GM10248 (cell line): ENCODE measurements around the gene GLYAT.

Experiments used
- CTCF ChIA-PET: fragments of 300-600 bp; sonication (Branson Sonifier 250); formaldehyde crosslinking; extraction: SDS; loops from one replicate; lab custom pipeline; 2021; ENCODE audit warnings: antibody characterized with exemption; lab: Yijun Ruan, JAX
- POLR2A ChIA-PET: fragments of 350-650 bp; sonication (Branson Sonifier 250); formaldehyde crosslinking; extraction: SDS; loops from one replicate; lab custom pipeline; 2020; ENCODE audit warnings: antibody characterized with exemption; lab: Yijun Ruan, JAX
- DNase-seq: peaks from one replicate; pipeline ENCODE4 v3.0.0; 2012; ENCODE audit errors: extremely low spot score
- CTCF ChIP-seq: IDR thresholded peaks from 2 replicates; pipeline ENCODE4 v1.5.1; 2012; ENCODE audit warnings: mild to moderate bottlenecking, low read depth; ENCODE audit errors: extremely low read depth, missing control alignments, control extremely low read depth

GLYAT gene

GRCh38 chr11:58734681-58735490 is 3.1 kb upstream of the GLYAT start:
- POLR2A ChIA-PET, result no interaction called here
- CTCF ChIA-PET, result interaction anchor here (0.7 to 1.0 kb wide), 2 partner anchors 12 to 424 kb away, joined by 3 read pairs; no protein-coding TSS in a partner anchor
- TF ChIP-seq CTCF, result no peak
- DNase-seq, result no peak

- CTCF ChIA-PET, result interaction anchor here (1.4 kb wide), 2 partner anchors 8 to 77 kb away, joined by 3 to 4 read pairs; no protein-coding TSS in a partner anchor
- POLR2A ChIA-PET, result no interaction called here
- no peak for TF ChIP-seq CTCF
- no peak for DNase-seq
Observed at GRCh38 chr11:58730507-58731089, 1.1 kb downstream of the GLYAT start.

DNA sequence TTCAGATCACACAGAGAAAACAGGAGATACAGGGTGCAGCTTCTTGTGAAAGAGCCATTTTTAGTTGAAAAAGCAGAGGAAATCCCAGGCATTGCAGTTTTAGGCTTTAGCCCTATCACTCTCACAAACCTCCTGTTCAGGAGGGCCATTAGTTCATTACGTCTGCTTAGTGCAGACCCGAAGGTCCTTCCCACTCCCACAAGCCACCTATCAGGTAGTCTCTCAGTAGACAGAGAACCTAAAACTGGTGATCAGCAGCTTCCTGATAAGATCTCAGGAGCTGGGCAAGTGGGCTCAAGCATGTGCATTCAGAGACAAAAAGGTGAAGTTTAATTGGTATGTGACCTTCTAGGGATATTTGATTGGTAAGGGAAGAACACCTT is 4.3 kb downstream of the GLYAT start:
- TF ChIP-seq CTCF, result no peak
- POLR2A ChIA-PET, result no interaction called here
- no peak for DNase-seq
- CTCF ChIA-PET, result no interaction called here

DNA sequence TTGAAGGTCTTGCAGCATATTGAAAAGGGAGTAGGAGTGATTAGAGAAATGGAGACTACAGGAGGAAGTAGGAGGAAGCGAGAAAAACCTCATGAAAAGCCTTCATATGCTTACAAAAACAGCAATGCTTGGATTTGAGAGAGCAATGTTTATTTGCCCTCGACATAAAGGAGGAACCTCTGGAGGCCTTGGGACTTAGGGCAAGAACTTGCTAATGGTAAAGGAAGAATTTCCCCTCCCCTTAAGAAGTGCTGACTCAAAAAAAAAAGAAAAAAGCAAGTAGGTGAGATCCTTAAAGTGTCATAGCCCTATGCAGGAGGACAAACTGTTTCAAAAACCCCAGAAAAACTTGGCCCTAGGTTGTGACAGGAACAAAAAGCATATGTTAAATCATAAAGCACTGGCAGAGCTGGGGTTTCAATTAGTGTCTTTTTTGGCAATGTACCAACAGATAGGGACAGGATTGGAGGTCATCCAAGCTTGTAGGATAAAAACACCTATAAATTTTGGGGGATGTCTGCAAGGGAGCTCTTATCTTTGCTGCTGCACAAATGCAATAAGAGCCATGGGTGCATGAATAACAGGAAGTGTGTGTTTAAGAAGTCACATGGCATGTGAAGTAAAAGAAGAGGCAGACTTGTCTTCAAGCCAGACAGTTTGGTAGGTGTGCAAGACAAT is 4.9 kb downstream of the GLYAT start:
- ChIA-PET POLR2A (no interaction called here), CTCF (no interaction called here)
- TF ChIP-seq CTCF, result no peak
- no peak for DNase-seq

GRCh38 chr11:58719406-58720117 is 12.2 kb downstream of the GLYAT start:
- ChIA-PET CTCF (interaction anchor here (0.8 to 1.1 kb wide), 2 partner anchors 37 to 44 kb away, joined by 3 to 4 read pairs; no protein-coding TSS in a partner anchor), POLR2A (no interaction called here)
- TF ChIP-seq CTCF, result no peak
- no peak for DNase-seq

- POLR2A ChIA-PET, result no interaction called here
- CTCF ChIA-PET, result no interaction called here
- no peak for TF ChIP-seq CTCF
- no peak for DNase-seq
Observed at GRCh38 chr11:58712531-58712930, 19.2 kb downstream of the GLYAT start.
